Measurements from ENCODE around the gene ABCG4. TPM values are rescaled to one million over a fixed set of nuclear protein-coding genes. Genes with fewer than 3 reads are reported as not detected.

Gene ABCG4
- total and polyA plus RNA-seq, 2 of the 8 experiments (the other 6 are each of a cell fraction or from before 2014, with no cell fraction given): 1.8 to 2.3 TPM

GRCh38 chr11:119160151-119160550, 11.3 kb downstream of the ABCG4 start:
- no peak for FAIRE-seq
- no peak overlapping the region for H2BK5ac ChIP-seq (ENCODE audit: low read depth, low read length)

More at GRCh38 chr11:119160151-119160550, 11.3 kb downstream of the ABCG4 start:
- H3K14ac ChIP-seq (ENCODE audit: insufficient read length): no peak overlapping the region
- no peak overlapping the region for H3K56ac ChIP-seq (replicated peaks; ENCODE audit: insufficient read length, low read depth, low read length)
- no peaks in the 10 kb centered on the region for H3K79me2 ChIP-seq (ENCODE audit: control insufficient read depth in 1 of 2, insufficient read depth in 2 of 2, low read length in 2 of 2)
- H3K36me3 ChIP-seq (ENCODE audit: control insufficient read depth in 2 of 4, insufficient read depth in 4 of 4, low read length in 3 of 4): no peaks in the 10 kb centered on the region
- H2BK12ac ChIP-seq (ENCODE audit: low read depth, low read length): 0 out of 2 replicates have a peak overlapping the region, but pooled peaks have one; percentile 11
- WGBS, 2 experiments (ENCODE audit: extremely low coverage in 1 of 2, insufficient coverage in 1 of 2, insufficient read length in 1 of 2, insufficient replicate concordance in 2 of 2, low coverage in 1 of 2, low lambda C conversion rate in 2 of 2, missing lambda C conversion rate in 1 of 2): 92% methylated on average over 9 of the region's 9 CpGs; no CpG with 5 or more reads in 1 of the 2 experiments
- H2BK20ac ChIP-seq (ENCODE audit: low read length): no peak overlapping the region
- no peak overlapping the region for H3K27ac ChIP-seq (ENCODE audit: low read depth, low read length)
- no peaks in the 10 kb centered on the region for H3K9me3 ChIP-seq (ENCODE audit: insufficient read depth in 2 of 2, low read depth in 1 of 2, low read length in 1 of 2)
- 0 out of 4 replicates have a peak overlapping the region, but pooled peaks of 1 of the 2 experiments have one; percentile 27 for H3K4me2 ChIP-seq (ENCODE audit: insufficient read depth in 1 of 2, low read depth in 2 of 2, low read length in 2 of 2)
- no peak overlapping the region for H3K23ac ChIP-seq (ENCODE audit: insufficient read length)
- no peak overlapping the region for H3K4ac ChIP-seq (replicated peaks; ENCODE audit: insufficient read length, low read depth, low read length)
- H3K23me2 ChIP-seq (ENCODE audit: low read depth, low read length): no peaks in the 10 kb centered on the region
- H4K20me1 ChIP-seq (replicated peaks in 1 of 2; ENCODE audit: control insufficient read depth in 1 of 2, insufficient read depth in 2 of 2, low read length in 2 of 2): no peaks in the 10 kb centered on the region
- POLR2A ChIA-PET (ENCODE audit: partially characterized antibody): interaction anchor here (1.2 to 2.3 kb wide), 4 partner anchors 9 to 142 kb away, joined by 3 to 12 read pairs (median 4); partner anchors contain the start of genes CBL, NLRX1, RPS25 and TRAPPC4
- H2AFZ ChIP-seq (ENCODE audit: low read length): no peak overlapping the region
- H4K91ac ChIP-seq (replicated peaks; ENCODE audit: insufficient read length, low read length): no peak overlapping the region
- H4K8ac ChIP-seq (ENCODE audit: extremely low read depth, insufficient read depth, low read length): peak overlapping the region; percentile 79; the same call in 1 of the 2 replicates
- no peak for TF ChIP-seq SUZ12 (IDR thresholded peaks at IDR 0.05; ENCODE audit: low read length)
- no peak overlapping the region for H2BK120ac ChIP-seq (replicated peaks; ENCODE audit: low read depth, low read length)
- no peak for DNase-seq (ENCODE audit: low read depth in 1 of 2, low spot score in 2 of 2)
- H3K79me1 ChIP-seq (ENCODE audit: low read depth, low read length): no peaks in the 10 kb centered on the region
- CTCF ChIA-PET (ENCODE audit: partially characterized antibody): interaction anchor here (1.0 to 23.6 kb wide), 9 partner anchors 10 to 164 kb away, joined by 3 to 389 read pairs (median 10); partner anchors contain the start of genes ABCG4, CBL, NHERF4 and NLRX1
- 0 out of 2 replicates have a peak overlapping the region, but pooled peaks have one; percentile 46 for H2BK15ac ChIP-seq (ENCODE audit: low read length)
- H3K18ac ChIP-seq (ENCODE audit: extremely low read depth, low read length): no peak overlapping the region
- H4K5ac ChIP-seq (ENCODE audit: insufficient read length, low read depth, low read length): peak overlapping the region; percentile 19
- no peak overlapping the region for H3K9ac ChIP-seq (replicated peaks in 1 of 4; ENCODE audit: extremely low read depth in 1 of 4, low read depth in 3 of 4, low read length in 3 of 4)
- H3K4me3 ChIP-seq (ENCODE audit: extremely low read depth in 1 of 4, insufficient read depth in 2 of 4, low read depth in 3 of 4, low read length in 4 of 4): no peak overlapping the region
- peak overlapping the region; percentile 53; the same call in 1 of the 2 replicates for H2AK5ac ChIP-seq (ENCODE audit: low read depth, low read length)
- no peaks in the 10 kb centered on the region; a peak in 2 of 7 replicates for H3K27me3 ChIP-seq (replicated peaks in 1 of 4; ENCODE audit: control insufficient read depth in 3 of 4, extremely low read depth in 1 of 4, insufficient read depth in 3 of 4, low read length in 3 of 4)
- peaks cover 0 to 5% (median 2%) of the 10 kb centered on the region in 4 experiments; a peak in 4 of 7 replicates for H3K4me1 ChIP-seq (replicated peaks in 1 of 4; ENCODE audit: control insufficient read depth in 3 of 4, insufficient read depth in 4 of 4, low read length in 3 of 4)

Measured in H1 (cell line).